ENCODE results near the gene PRR5L.

PRR5L gene

GRCh38 chr11:36345084-36345511 is 49.0 kb downstream of the PRR5L start:
- no peak for TF ChIP-seq CTCF (conservative IDR thresholded peaks at IDR 0.05; ENCODE audit: control insufficient read depth, insufficient read depth, low read depth, low read length)
- no peak for DNase-seq (ENCODE audit: low read depth)

GRCh38 chr11:36345535-36346141 is 49.5 kb downstream of the PRR5L start:
- no peak for TF ChIP-seq CTCF (conservative IDR thresholded peaks at IDR 0.05; ENCODE audit: control insufficient read depth, insufficient read depth, low read depth, low read length)
- H3K4me3 ChIP-seq (ENCODE audit: control insufficient read depth, low read depth, low read length), result no peak overlapping the region
- DNase-seq (ENCODE audit: low read depth), result no peak

More at GRCh38 chr11:36345084-36345511, 49.0 kb downstream of the PRR5L start:
- no peak overlapping the region for H3K4me3 ChIP-seq (ENCODE audit: control insufficient read depth, low read depth, low read length)

DNA sequence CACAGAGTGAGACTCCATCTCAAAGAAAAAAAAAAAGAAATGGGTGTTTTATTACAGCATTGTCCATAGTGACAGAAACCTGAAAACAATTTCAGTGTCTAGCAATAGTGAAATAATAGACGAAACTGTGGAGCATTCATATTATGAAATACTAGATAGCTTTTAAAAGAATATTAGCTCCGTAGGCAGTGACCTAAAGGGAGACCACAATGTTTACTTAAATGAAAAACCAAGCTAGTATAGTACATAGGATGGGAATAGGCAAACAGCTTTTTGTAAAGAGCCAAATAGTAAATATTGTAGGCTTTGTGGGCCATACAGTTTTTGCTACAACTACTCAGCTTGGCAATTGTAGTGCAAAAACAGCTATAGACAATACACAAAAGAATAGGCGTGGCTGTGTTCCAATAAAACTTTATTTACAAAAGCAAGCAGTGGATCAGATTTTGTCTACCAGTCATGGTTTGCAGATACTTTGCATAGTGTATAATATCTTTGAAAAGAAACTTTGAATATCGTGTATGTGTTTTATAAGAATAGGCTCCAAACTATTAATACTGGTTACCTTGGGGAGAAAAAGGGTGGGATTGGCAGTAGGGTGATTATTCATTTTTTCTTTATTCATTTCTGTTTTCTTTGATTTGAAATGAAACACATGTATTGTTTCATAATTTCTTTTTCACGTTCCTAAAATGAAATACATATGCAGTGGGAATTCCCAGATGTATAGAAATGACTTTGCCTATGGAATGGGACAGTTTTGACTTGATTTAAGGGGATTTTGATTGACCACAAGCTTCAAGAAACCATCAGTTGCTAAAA is 50.7 kb downstream of the PRR5L start:
- no peak for TF ChIP-seq CTCF (conservative IDR thresholded peaks at IDR 0.05; ENCODE audit: control insufficient read depth, insufficient read depth, low read depth, low read length)
- DNase-seq (ENCODE audit: low read depth), result no peak
- no peak overlapping the region for H3K4me3 ChIP-seq (ENCODE audit: control insufficient read depth, low read depth, low read length)

DNA sequence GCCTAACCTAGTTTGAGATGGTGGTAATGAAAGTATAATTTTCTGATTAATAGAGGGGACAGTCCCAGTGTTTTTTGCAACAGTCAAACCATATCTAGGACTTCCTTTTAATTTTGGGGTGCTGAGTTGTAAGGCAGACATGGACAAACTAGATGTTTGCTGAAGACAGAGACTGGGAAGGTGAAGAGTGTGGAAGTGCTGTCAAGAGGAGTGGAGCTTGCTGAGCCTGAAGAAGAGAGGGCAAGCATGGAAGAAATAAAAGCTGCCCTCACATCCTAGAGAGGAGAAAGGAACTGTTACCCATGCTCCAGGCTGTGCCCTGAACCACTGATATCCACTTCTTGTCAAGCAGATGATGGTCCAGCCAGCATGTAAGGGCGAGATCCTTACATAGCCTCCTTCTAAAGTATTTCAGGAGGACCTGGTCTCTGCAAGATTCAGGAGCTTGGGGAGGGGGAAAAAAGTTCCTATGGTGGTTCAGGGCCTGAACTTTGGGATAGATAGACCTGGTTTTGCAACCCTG is 51.4 kb downstream of the PRR5L start:
- no peak for DNase-seq (ENCODE audit: low read depth)
- no peak for TF ChIP-seq CTCF (conservative IDR thresholded peaks at IDR 0.05; ENCODE audit: control insufficient read depth, insufficient read depth, low read depth, low read length)
- H3K4me3 ChIP-seq (ENCODE audit: control insufficient read depth, low read depth, low read length), result no peak overlapping the region

DNA sequence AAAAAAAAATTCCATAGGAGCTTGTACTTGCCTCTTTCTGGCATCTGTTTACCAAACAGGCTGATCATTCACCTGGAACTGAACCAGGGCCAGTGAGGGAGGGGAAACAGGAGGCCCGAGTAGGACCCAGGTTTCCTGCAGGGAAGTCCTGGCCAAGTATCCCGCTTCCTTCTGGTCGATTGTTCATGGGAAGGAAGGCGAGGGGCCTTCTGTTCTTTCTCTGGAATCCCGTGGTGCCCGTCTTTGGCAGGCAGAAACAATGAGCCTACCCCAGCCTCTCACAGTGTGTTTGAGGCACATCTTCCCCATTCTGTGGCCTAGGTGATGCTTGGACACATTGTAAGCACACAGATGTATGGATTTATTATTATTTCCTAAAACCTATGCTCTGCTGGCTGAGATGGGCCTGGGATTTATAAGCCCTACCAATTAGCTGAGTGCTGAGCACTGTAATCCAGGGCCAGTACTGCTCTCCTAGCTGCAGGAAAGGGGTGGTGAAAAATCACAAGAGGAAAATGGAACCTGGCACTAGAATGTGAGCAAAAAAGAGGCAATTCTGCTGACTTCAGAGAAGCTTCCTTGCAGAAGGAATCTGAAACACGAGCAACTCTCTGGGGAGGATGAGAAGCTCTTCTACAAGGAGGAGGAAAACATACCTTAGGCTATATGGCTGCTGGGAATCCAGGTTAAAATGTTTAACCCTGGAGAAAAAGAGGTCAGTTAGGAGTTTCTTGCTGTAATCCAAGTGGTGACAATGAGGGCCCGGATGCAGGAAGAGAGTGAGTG is 53.5 kb downstream of the PRR5L start:
- no peak for TF ChIP-seq CTCF (conservative IDR thresholded peaks at IDR 0.05; ENCODE audit: control insufficient read depth, insufficient read depth, low read depth, low read length)
- no peak overlapping the region for H3K4me3 ChIP-seq (ENCODE audit: control insufficient read depth, low read depth, low read length)
- no peak for DNase-seq (ENCODE audit: low read depth)

GRCh38 chr11:36350137-36350513 is 54.0 kb downstream of the PRR5L start:
- no peak for DNase-seq (ENCODE audit: low read depth)
- H3K4me3 ChIP-seq (ENCODE audit: control insufficient read depth, low read depth, low read length), result no peak overlapping the region
- TF ChIP-seq CTCF (conservative IDR thresholded peaks at IDR 0.05; ENCODE audit: control insufficient read depth, insufficient read depth, low read depth, low read length), result no peak

Data from fibroblast of mammary gland (primary cell).